Stomach (tissue), 4 donors: ENCODE results near the gene CPNE6.

Experiments used
- CTCF ChIP-seq, 7 experiments: fragments of 450-650 bp in 4 of 7; fragments of 200-600 bp in 3 of 7; sonication (generic) in 3 of 7; IDR thresholded peaks; one replicate each; pipeline ENCODE4 v1.5.1; 2016 to 2019; ENCODE audit warnings: antibody characterized with exemption in 7 of 7, control low read depth in 2 of 7, mild to moderate bottlenecking in 1 of 7
- EP300 ChIP-seq: sonication (generic); formaldehyde crosslinking; IDR thresholded peaks from one replicate; pipeline ENCODE4 v1.6.1; 2017; ENCODE audit warnings: antibody characterized with exemption
- POLR2A ChIP-seq, 4 donors: fragments of 450-650 bp; IDR thresholded peaks; one replicate each; pipeline ENCODE4 v1.6.1; 2016; ENCODE audit warnings: antibody characterized with exemption in 4 of 4, control low read depth in 2 of 4, mild to moderate bottlenecking in 1 of 4, moderate library complexity in 1 of 4
- POLR2AphosphoS5 ChIP-seq, 3 donors: sonication (generic); formaldehyde crosslinking; IDR thresholded peaks; one replicate each; pipeline ENCODE4 v1.6.1; 2016; ENCODE audit warnings: antibody characterized with exemption in 3 of 3

- TF ChIP-seq CTCF (IDR thresholded peaks at IDR 0.05) (no peak), POLR2AphosphoS5 (IDR thresholded peaks at IDR 0.05) (no peak), POLR2A (IDR thresholded peaks at IDR 0.05) (no peak), EP300 (no peak)
Measured at GRCh38 chr14:24085215-24085614, 13.9 kb downstream of the CPNE6 start.
